ENCODE data around the gene SPI1. TPM values are rescaled to one million over a fixed set of nuclear protein-coding genes. Genes with fewer than 3 reads are reported as not detected.

The SPI1 gene
- polyA plus RNA-seq, 1 donor, result 3.4 TPM

DNA sequence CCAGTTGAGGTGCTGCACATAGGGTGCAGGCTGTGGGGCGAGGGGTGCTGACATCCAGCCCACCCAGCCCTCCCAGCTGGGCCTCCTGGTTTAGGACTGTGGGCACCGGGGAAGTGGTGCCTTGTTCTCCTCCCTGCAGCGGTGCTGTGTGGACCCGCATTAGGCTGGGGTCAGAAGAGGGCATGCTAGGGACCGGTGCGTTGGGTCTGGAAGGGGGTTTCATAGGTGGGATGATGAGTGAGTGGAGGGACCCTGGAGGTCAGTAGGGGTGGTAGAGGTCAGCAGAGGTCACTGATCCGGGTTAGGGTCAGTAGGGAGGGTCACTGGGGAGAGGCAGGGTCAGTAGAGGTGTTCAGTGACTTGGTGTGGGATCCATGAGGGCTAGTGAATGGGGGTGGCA is 19.2 kb downstream of the SPI1 start:
- DNase-seq, result no peak

DNA sequence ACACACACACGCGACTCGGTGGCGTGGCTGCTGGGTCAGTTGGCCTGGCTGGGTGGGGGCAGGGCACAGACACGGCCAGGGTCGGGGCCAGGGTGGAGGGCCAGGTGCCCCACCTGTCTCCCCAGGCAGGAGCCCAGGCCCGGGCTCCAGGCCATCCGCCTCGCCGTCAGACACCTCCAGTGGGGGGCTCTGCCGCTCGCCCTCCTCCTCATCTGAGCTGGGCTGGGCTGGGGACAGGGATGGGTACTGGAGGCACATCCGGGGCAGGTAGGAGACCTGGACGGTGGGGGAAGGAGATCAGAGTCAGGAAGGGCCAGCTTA is 19.7 kb downstream of the SPI1 start:
- DNase-seq, result no peak

DNA sequence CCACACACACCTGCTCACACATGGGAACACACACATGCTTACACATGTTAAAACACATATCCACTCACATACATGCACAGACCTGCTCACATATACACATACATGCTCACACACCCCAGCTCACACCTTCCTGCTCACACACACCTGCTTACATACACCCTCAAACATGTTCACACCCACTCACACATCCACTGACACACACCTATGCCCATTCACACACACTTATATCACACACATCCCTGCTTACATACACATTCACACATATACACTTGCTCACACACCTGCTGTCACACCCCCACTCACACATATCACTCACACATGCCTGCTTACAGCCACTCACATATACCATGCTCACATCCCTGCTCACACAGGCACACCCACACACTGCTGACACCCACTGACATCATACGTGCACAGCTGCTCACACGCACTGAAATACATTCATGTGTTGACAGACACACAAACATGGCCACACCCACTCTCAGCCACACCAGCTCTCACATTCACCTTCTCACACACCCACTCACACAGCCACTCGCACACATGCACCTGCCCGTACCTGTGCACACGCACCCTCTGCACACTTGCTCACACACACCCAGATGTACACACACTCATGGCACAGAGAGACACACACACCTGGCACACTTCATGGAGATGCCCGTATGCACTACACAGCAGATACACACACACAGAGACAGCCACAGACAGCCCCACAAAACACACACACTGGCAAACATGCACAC is 20.2 kb downstream of the SPI1 start:
- DNase-seq, result no peak

DNA sequence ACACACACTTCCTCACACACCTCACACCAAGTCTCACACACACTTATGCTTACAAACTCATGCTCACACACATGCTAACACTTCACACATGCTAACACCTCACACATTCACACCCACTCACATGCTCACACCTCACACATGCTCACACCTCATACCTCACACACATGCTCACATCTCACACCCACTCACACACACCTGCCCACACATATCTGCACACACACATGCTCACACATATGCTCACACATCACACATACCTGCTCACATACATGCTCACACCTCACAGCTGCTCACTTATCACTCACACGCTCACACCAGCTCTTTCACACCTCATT is 21.4 kb downstream of the SPI1 start:
- no peak for DNase-seq

DNA sequence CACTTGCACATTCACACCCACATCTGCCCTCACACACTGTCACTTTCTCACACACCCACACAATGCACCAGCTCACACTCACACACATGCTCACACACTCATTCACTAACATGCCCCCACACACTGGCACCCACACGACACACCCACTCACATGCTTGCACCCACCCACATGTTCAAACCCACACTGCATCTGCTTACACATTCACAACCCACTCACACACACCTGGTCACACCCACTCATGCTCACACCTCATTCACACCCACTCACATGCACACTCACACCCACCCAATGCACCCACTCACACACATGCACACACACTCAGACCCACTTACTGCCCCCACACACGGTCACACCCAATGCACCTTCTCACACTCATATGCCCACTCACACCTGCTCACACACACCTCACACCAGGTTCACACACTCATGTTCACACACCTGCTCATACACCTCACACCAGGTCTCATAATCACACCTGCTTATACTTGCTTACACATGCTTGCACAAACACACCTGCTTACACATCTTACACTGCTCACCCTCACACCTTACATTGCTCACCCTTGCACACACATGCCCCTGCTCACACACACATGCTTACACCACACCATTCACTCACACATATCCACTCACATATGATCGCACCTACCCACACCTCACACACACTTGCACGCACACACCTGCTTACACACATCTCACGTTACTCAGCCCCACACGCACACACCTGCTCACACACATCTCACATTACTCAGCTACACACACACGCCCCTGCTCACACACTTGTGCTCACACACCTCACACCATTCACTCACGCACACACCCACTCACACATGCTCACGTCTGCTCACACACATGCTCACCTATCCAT is 22.0 kb downstream of the SPI1 start:
- DNase-seq, result no peak

DNA sequence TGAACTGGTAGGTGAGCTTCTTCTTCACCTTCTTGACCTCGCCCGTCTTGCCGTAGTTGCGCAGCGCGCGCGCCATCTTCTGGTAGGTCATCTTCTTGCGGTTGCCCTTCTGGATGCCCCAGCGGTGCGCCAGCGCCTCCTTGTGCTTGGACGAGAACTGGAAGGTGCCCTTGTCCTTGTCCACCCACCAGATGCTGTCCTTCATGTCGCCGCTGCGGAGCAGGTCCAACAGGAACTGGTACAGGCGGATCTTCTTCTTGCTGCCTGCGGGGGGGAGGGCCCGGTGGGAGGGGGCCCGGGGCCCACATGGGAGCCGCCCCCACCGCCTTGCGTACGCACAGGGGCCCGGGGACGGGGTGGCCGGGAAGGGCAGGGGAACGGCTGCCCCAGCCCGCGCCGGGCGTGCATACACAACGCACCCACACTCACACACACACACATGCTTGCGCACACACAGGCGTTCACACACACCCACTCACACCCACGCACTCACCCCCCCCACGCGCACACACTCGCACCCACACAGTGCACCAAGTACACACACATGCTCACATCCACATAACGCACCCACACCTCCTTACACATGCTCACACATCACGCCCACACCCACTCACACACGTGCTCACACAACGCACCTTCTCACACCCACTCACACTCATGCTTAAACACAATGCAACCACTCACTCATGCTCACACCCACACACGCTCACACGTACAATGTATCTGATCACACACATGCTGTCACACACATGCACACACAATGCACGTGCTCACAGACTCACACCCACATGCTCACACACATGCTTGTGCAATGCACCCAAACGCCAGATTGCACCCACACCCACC is 22.8 kb downstream of the SPI1 start:
- peak; percentile 89 for DNase-seq

DNA sequence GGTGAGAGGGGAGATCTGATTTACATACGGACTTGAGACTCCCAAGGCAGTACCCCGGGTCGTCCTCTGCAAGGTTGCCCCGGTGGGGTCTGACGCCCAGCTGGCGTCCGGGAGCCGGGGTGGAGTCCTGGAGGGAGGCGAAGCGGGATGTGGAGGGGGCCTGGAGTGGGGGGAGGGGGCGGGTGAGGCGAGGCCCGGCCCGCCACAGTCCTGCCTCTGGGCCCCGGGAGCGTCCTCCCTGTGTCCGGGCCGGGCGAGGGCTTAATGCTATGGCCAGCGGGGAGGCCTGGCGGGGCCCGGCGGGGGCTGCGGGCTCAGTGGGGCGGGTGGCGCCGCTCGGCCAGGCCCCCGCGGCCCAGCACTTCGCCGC is 23.4 kb downstream of the SPI1 start:
- DNase-seq, result no peak

DNA sequence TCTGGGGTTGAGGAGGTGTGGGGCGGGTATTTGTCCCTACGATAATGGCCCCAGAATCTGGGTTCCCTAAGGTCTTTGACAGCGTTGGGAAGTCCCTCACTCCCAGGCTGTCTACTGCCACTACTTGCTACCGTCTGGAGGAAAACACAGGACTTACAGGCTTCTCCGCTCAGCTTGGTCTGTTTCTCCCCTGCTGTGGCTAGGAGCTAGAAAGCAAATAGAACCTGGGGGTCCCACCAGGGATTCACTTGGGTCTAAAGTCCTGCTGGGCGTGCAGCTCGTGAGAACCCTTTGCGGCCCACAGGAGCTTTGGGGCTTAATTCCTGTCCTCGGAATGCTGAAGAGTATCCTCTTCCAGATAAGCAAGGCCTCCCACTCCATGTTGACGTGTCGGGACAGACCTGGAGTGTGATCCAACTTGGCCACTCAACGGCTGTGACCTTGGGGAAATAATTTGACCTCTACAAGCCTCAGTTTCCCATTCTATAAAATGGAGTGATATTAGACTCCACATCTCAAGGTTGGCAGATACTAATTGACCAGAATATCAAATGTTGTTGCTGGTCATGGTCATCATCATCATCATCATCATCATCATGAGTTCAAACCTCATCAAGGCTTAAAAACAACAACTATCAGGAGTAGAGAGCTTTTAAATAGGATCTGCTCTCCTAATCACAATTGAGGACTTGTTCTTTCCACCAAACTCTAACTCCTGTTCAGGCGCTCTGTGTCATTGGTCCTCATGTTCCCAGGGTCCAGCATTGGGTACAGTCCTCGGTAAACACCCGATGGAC is 24.2 kb downstream of the SPI1 start:
- DNase-seq, result no peak

DNA sequence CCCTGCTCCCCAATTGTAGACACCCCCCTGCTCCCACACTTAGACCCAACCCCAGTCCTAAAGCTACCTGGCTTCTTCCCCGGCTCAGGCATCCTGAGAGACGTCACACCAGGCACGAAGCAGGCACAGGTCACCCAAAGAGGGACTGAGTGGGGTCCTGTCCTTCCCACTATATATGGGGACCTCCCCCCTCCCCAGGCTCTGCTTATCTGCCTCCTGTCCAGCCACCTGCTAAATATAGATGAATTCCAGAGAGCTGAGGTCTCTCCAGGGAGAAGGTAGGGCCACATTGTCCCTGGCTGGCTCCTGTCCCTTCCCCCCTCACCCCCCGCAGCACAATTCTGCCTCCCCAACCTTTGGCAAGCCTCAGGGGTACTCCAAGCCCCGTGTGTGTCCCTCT is 25.8 kb downstream of the SPI1 start, which contains the start of gene MYBPC3:
Gene MYBPC3, minus strand, starts transcription at position 147 of the 400 bp plus-strand sequence. Its CDS starts 55 bp downstream, at position 92.
- no peak for DNase-seq

DNA sequence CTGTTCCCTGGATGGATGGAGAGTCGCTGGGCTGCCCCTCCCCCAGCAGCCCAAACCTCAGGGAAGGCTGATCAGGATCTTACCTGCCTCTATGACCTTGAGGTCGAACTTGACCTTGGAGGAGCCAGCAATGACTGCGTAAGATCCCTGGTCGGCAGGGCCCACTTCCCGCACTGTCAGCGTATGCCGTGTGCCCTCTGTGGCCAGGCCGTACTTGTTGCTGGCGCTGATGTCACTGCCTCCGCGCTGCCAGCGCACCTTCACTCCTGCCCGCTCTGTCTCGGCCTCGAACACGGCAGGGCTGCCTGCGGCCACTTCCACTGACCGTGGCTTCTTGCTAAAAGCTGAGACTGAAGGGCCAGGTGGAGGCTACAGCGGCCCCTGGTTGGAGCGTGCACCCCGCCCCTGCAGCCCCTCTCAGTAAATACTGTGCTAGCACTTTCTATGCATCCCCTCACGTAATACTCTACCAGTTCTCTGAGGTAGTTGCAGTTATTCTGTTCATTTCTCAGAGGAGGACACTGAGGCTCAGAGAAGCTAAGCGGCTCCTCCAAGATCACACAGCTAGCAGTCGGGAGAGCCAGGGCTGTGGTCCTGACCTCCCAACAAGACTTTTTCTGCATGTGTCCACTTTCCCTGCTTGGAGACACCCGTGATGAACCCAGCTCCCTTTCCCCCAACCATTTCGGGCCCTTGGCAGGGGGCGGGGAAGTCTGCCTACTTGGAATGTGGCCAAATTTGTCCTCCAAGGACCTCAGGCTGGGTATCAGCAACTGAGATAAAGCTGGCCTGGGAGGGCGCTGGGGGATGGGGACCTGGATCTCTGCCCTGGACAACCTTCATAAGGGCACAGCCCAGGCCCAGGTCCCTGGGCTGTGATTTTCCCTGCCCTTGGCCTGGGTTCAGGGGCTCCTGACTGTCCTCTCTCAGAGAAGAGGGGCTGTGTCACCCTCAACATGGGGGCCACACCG is 26.9 kb downstream of the SPI1 start:
- DNase-seq, result no peak

DNA sequence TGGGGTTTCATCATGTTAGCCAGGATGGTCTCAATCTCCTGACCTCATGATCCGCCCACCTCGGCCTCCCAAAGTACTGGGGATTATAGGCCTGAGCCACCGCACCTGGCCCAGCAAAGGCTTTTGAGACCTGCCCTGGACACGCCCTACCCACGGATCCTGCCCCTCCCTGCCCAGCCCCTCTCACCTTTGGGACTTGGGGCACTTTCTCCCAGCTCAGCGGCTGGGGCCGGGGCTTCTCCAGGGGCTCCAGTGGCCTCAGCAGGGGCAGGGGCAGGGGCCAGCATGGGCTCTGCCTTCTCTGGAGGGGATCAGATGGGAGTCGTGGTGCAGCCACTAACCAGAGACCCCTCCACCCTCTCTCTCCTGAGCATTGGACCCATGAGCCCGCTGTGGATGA is 28.0 kb downstream of the SPI1 start:
- DNase-seq, result no peak

DNA sequence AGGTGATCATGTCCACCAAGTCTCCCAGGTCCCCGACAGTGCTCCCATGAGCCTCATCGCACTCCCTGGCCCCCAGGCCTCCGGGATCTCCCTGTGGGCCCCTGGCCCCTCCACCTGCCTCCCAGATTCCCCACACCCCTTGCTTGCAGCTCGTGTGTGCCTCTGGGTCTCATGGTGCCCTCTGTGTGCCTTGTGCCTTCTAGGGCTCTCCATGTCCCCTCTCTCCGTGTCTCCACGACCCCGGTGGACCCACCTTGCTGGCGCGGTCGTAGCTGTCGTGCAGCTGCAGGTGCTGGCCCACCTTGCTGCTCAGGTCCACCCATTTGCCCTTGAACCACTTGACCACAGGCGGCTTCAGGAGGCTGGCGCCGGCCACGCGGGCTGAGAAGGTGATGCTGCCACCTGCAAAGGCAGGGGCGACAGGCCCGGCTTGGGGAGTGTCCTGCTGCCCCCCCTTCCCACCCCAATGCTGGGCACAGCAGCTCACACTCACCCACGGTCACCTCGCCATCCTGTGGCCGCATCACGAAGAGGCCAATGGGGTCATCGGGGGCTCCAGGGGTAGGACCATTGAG is 28.7 kb downstream of the SPI1 start:
- DNase-seq, result no peak

GRCh38 chr11:47348859-47349258 is 29.5 kb downstream of the SPI1 start:
- no peak for DNase-seq

DNA sequence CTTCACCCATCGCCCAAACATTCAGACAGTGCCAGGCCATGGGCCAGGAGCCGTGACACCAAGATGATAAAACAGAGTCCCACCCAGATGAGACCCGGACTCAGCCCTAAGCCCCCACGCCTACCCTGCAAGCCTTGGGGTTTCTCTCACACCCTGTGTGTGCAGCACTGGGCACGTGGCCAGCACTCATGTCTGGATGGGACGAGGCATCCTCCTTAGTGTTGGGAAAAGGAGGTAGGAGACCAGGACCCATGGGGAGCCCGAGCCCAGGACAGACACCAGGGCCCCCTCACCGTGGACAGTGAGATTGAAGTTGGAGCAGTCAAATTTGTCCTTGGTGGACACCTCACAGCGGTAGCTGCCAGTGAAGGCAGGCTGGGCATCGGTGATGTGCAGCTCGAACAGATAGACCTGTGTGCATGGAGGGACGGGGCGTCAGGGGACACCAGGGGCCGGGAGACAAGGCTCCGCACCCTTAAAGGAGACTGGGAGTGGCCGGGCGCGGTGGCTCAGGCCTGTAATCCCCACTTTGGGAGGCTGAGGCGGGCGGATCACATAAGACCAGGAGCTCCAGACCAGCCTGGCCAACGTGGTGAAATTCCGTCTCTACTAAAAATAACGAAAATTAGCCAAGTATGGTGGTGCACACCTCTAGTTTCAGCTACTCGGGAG is 30.1 kb downstream of the SPI1 start:
- no peak for DNase-seq

DNA sequence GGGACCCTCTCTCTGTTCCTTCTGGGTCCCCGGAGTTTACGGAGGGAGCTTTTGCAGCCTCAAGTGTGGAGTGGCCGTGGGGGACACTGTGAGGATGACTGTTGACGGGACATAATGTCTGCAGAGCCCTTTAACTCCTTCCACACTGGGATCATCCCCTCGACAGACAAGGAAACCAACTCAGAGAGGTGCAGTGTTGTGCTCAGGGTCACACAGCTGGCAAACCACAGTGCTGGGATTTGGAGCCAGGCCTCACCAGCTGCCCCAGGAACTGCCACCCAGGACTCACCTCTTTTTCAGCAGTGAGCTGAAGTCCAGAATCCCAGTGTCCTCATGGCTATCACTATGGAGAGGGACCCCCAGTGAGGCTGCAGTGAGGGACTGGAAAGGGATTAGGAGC is 31.2 kb downstream of the SPI1 start:
- DNase-seq, result no peak

DNA sequence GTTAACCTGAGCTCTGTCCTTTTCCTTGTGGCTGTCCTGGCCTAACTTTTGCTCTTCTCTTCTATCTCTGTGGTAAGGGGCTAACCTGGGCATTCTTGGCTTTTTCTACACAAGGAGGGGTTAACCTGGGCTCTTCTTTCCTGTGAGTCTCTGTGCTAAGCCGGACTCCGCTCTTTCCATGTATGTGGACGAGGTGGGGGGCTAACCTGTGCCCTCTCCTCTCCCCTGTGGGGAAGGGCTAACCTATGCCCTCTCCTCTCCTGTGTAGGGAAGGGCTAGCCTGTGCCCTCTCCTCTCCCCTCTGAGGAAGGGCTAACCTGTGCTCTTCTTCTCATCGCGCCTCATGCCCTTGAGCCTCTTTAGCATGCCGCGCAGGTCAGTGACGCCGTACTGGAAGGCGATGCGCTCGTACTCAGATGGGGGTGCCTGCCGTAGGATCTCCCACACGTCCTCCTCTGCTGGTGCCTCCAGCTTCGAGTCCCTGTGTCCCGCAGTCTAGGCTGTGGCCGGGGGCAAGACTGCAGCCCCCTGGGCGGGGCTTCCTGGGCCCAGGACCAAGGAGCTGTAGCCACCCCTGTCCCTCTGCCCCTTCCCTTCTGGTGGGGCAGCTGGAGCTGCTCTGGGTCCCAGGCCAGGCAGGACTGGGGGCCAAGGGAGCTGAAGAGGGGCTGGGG is 32.3 kb downstream of the SPI1 start:
- DNase-seq, result no peak

DNA sequence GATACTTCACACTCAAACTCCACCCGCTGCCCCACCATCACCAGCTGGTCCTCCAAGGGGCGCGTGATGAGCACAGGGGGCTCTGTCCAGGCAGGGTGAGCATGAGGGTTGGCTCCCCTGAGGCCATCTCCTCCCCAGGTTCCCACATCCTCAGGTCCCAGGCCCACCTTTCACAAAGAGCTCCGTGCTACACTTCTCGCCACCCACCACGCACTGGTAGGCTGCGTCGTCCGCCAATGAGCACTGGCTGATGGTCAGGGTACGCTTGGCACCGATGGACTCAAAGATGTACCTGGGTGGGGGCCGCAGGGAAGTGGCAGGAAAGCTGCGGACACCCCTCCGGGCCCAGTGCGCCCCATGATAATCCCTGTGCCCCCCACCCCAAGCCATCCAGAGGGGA is 35.5 kb downstream of the SPI1 start:
- no peak for DNase-seq

DNA sequence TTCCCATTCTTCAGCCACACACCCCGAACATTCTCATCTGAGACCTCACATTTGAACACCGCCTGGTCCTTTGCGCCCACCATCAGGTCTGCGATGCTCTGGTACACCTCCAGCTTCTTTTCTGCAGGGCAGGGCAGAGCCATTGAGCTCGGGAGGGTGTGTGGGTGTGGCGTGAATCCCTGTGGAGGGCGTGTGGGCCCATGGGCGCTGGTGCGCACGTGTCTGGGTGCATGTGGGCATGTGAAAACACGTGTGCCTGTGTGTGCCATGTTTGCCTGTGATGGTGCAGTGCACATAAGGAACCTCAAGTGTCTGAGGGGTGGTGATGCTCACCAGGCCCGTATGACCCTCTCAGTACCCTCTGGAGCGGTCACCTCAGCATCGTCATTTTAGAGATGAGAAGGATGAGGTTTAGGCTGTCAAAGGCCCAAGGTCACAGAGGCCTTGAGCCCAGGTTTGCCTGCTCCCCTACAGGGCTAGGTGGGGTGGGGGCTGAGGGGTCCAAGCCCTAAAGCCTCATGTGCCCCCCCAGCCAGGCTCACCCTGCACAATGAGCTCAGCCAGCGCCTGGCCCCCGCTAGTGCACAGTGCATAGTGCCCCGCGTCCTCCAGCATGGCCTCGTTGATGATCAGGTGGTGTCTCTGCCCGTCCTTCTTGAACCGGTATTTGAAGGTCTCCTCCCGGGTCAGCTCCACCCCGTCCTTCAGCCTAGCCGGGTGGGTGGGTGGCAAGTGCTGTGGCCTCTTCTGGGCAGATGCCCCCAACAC is 36.1 kb downstream of the SPI1 start:
- DNase-seq, result no peak

Data from left kidney (tissue), 2 donors.